Psoas muscle (tissue), 8 donors: ENCODE data around the gene SHMT2. TPM values are rescaled to one million over a fixed set of nuclear protein-coding genes. Genes with fewer than 3 reads are reported as not detected.
"Not testable (repeated sequence)": the region's sequence is repeated elsewhere in the genome, so short reads cannot be mapped to it uniquely, and the experiment has no call there.

Experiments
- ATAC-seq, 4 donors: fragments of 200-7000 bp; cut with Tn5 transposase; one replicate each; pipeline ENCODE4 v1.9.1; 2020; ENCODE audit warnings: moderate library complexity in 3 of 4, mild to moderate bottlenecking in 2 of 4
- DNase-seq, 2 donors: peaks; one replicate each; pipeline ENCODE4 v3.0.0-alpha.2; 2020
- H3K27ac ChIP-seq: fragments of 200-600 bp; one replicate; pipeline ENCODE4 v1.8.0; 2022
- H3K27me3 ChIP-seq, 3 donors: fragments of 200-600 bp in 1 of 3; one replicate each; pipeline versions ENCODE4 v1.6.1 to v1.8.0; 2013 to 2022; ENCODE audit warnings: low read length in 2 of 3, mild to moderate bottlenecking in 2 of 3, moderate library complexity in 1 of 3; ENCODE audit not compliant: insufficient read depth in 3 of 3
- H3K36me3 ChIP-seq, 2 donors: fragments of 200-600 bp in 1 of 2; one replicate each; pipeline versions ENCODE4 v1.6.1 to v1.8.0; 2013 to 2022; ENCODE audit warnings: low read depth in 1 of 2, mild to moderate bottlenecking in 1 of 2, moderate library complexity in 1 of 2; ENCODE audit not compliant: insufficient read depth in 1 of 2
- H3K4me1 ChIP-seq: fragments of 200-600 bp; one replicate; pipeline ENCODE4 v1.8.0; 2022
- H3K4me3 ChIP-seq: fragments of 200-600 bp; one replicate; pipeline ENCODE4 v1.8.0; 2022; ENCODE audit warnings: mild to moderate bottlenecking
- H3K9me3 ChIP-seq: fragments of 200-600 bp; one replicate; pipeline ENCODE4 v1.8.0; 2022
- CTCF ChIP-seq: fragments of 200-600 bp; IDR thresholded peaks from one replicate; pipeline ENCODE4 v1.8.0; 2022; ENCODE audit warnings: antibody characterized with exemption
- WGBS, 3 donors: extraction: QIAGEN DNeasy Blood & Tissue Kit; methylation state at CpG; one replicate each; pipeline versions ENCODE4 v1.1.6 to v1.1.7; 2013; 5-methylcytosine and 5-hydroxymethylcytosine counted together
- intact Hi-C, 2 donors: fragments of 100-400 bp; cut with DNase I; formaldehyde crosslinking; loops; one replicate each; pipeline versions ENCODE4 v1.11.0 to v1.14.2; 2022
- polyA plus RNA-seq, 3 donors: library from polyadenylated mRNA; stranded (reverse); fragments of 200-250 nt; gene quantifications; one replicate each; pipeline ENCODE4 v1.2.3, GENCODE V29; 2013
- total RNA-seq, 4 donors: library from RNA; stranded (reverse); fragmentation: NEBNext Ultra II Directional in 2 of 4; extraction: Animal tissue kit (Norgen Biotek cat#: 25700) in 2 of 4; gene quantifications; one replicate each; pipeline versions ENCODE4 v1.2.1 to v1.2.4, GENCODE V29; 2021 to 2023
- donor health status: healthy with polysubstance abuse.
- donor health status: DM: no; HTN: no; CAD: no; lungs with moderate emphysema.
- donor health status: Bipolar disorder and iron deficiency.
- donor health status: healthy.
- donor health status: DM: yes; HTN: yes; CAD: no.
- donor health status: DM: no; HTN: no; CAD: no.
- donor health status: DM: no; HTN: no; CAD: no.
- donor health status: DM: yes; HTN: yes; CAD: no.

SHMT2 gene
- total and polyA plus RNA-seq, 7 donors, result 36.6 to 66.8 (median 53.6) TPM

- Histone ChIP-seq H3K27ac (no peak overlapping the region), H3K4me1 (peaks cover 19% of the 10 kb centered on the region), H3K4me3 (no peak overlapping the region), H3K9me3 (no peaks in the 10 kb centered on the region), H3K36me3 (peaks cover 0 to 47% of the 10 kb centered on the region in 2 donors), H3K27me3 (no peaks in the 10 kb centered on the region)
- intact Hi-C loops, result no loop called here
- no peak for DNase-seq
- no peak for TF ChIP-seq CTCF
- ATAC-seq, result no peak
Measured at GRCh38 chr12:57273516-57273915, 44.0 kb downstream of the SHMT2 start.

GRCh38 chr12:57276233-57276632 lies 46.7 kb downstream of the SHMT2 start:
- intact Hi-C loops, result loop anchor here in 1 of 2 donors (2.0 kb wide), 1 partner anchor 63 kb away; no protein-coding TSS in a partner anchor

GRCh38 chr12:57276935-57277563 lies 47.5 kb downstream of the SHMT2 start:
- Histone ChIP-seq H3K4me1 (peaks cover 13% of the 10 kb centered on the region), H3K9me3 (no peaks in the 10 kb centered on the region), H3K36me3 (peaks cover 0 to 60% of the 10 kb centered on the region in 2 donors), H3K27me3 (no peaks in the 10 kb centered on the region), H3K27ac (no peak overlapping the region), H3K4me3 (no peak overlapping the region)
- ATAC-seq (peak in 2 of 4 donors; percentile 47 to 50), DNase-seq (no peak)
- TF ChIP-seq CTCF, result peak; percentile 49
- 38 to 51% (median 43%) methylated on average over 4 of the region's 4 CpGs for WGBS, 3 donors
- intact Hi-C loops, result loop anchor here in 1 of 2 donors (2.0 kb wide), 1 partner anchor 64 kb away; no protein-coding TSS in a partner anchor

More at GRCh38 chr12:57276233-57276632, 46.7 kb downstream of the SHMT2 start:
- H3K4me1 ChIP-seq, result peaks cover 15% of the 10 kb centered on the region
- H3K9me3 ChIP-seq, H3K27me3 ChIP-seq, ATAC-seq, DNase-seq, H3K4me3 ChIP-seq, H3K27ac ChIP-seq: not testable (repeated sequence)
- H3K36me3 ChIP-seq, result peaks cover 0 to 56% of the 10 kb centered on the region in 2 donors
- 96 to 98% (median 96%) methylated on average over 6 of the region's 6 CpGs for WGBS, 3 donors

GRCh38 chr12:57278465-57279381 lies 49.2 kb downstream of the SHMT2 start:
- 91 to 94% (median 93%) methylated on average over 14 to 15 of the region's 15 CpGs for WGBS, 3 donors
- DNase-seq, result no peak
- TF ChIP-seq CTCF, result no peak
- Histone ChIP-seq H3K4me1 (no peaks in the 10 kb centered on the region), H3K27ac (no peak overlapping the region), H3K27me3 (no peaks in the 10 kb centered on the region), H3K4me3 (no peak overlapping the region), H3K36me3 (peaks cover 4 to 72% of the 10 kb centered on the region in 2 donors), H3K9me3 (no peaks in the 10 kb centered on the region)
- intact Hi-C loops, result no loop called here
- ATAC-seq, result no peak
